ENCODE measurements around the gene INPP4B. TPM values are rescaled to one million over a fixed set of nuclear protein-coding genes. Genes with fewer than 3 reads are reported as not detected.

Gene INPP4B
- total RNA-seq, 1 experiment from 2014 or later, result 0.07 TPM

- H3K27ac ChIP-seq (ENCODE audit: insufficient read length, low read depth, low read length), result no peak overlapping the region
- no peak overlapping the region for H3K18ac ChIP-seq (ENCODE audit: insufficient read length, low read depth, low read length)
- H4K20me1 ChIP-seq (ENCODE audit: control insufficient read depth, insufficient read depth, insufficient read length), result no peaks in the 10 kb centered on the region
- H3T11ph ChIP-seq (ENCODE audit: low read length), result no peak overlapping the region
- H3K9ac ChIP-seq (ENCODE audit: extremely low read depth, insufficient read length, low read length), result no peak overlapping the region
- H3K4me2 ChIP-seq (ENCODE audit: insufficient read depth, insufficient read length, low read length), result no peak overlapping the region
- no peak overlapping the region for H3K14ac ChIP-seq (ENCODE audit: insufficient read depth, low read length)
- no peak overlapping the region for H2BK120ac ChIP-seq (ENCODE audit: low read depth, low read length, poor library complexity, severe bottlenecking)
- H3K56ac ChIP-seq (ENCODE audit: insufficient read length, low read depth, low read length), result no peak overlapping the region
- H4K5ac ChIP-seq (ENCODE audit: insufficient read length, low read depth, low read length), result no peak overlapping the region
- no peaks in the 10 kb centered on the region for H3K9me3 ChIP-seq (ENCODE audit: control insufficient read depth, low read depth, low read length)
- H3K27me3 ChIP-seq (ENCODE audit: insufficient read depth, low read length), result no peaks in the 10 kb centered on the region
- no CpG with 5 or more reads among the region's 2 CpGs for WGBS (ENCODE audit: extremely low coverage, insufficient read length, low lambda C conversion rate)
- no peak overlapping the region for H2BK20ac ChIP-seq (ENCODE audit: low read depth, low read length, poor library complexity, severe bottlenecking)
- DNase-seq, result no peak
- TF ChIP-seq CTCF (conservative IDR thresholded peaks at IDR 0.05), result no peak
- H3K23ac ChIP-seq (ENCODE audit: insufficient read length, low read depth, low read length), result no peak overlapping the region
- H4K8ac ChIP-seq (replicated peaks; ENCODE audit: insufficient read length, low read depth, low read length), result no peak overlapping the region
- Mint-ChIP-seq H3K27me3 (ENCODE audit: low read depth) (no peaks in the 10 kb centered on the region), H3K4me3 (no peak overlapping the region), H3K4me1 (peaks cover 18 to 19% of the 10 kb centered on the region in 2 experiments), H3K9me3 (no peaks in the 10 kb centered on the region), H3K27ac (peak overlapping the region in 1 of 3 experiments; percentile 88; a peak in 3 of 7 replicates), H3K36me3 (ENCODE audit: insufficient read depth in 1 of 3, low read depth in 3 of 3) (no peaks in the 10 kb centered on the region)
- H2BK15ac ChIP-seq (ENCODE audit: low read depth, low read length), result no peak overlapping the region
- H3K79me1 ChIP-seq (ENCODE audit: insufficient read depth, low read depth, low read length, poor library complexity, severe bottlenecking), result no peaks in the 10 kb centered on the region
- no peak overlapping the region for H2AFZ ChIP-seq (ENCODE audit: low read length)
- no peak overlapping the region for H2BK12ac ChIP-seq (ENCODE audit: insufficient read length, low read depth, low read length)
- no peak overlapping the region for H2BK5ac ChIP-seq (ENCODE audit: insufficient read length, low read length)
- H3K79me2 ChIP-seq (ENCODE audit: insufficient read depth, low read length), result no peaks in the 10 kb centered on the region
- no peak overlapping the region for H2AK5ac ChIP-seq (ENCODE audit: insufficient read length, low read length)
- H3K4ac ChIP-seq (ENCODE audit: low read depth, low read length), result no peak overlapping the region
- no peak overlapping the region for H4K91ac ChIP-seq (ENCODE audit: insufficient read length, low read depth, low read length)
- H3K4me1 ChIP-seq (ENCODE audit: insufficient read depth, low read length), result no peaks in the 10 kb centered on the region; the same call in 1 of the 2 replicates
- H3K23me2 ChIP-seq (ENCODE audit: insufficient read length, low read depth, low read length, poor library complexity, severe bottlenecking), result no peaks in the 10 kb centered on the region
Measured at GRCh38 chr4:142428715-142429114, 417.4 kb downstream of the INPP4B start.

Data from H9 (cell line).